GM06990 (cell line): ENCODE data around the gene NUCB2.
"Not testable (repeated sequence)": the region's sequence is repeated elsewhere in the genome, so short reads cannot be mapped to it uniquely, and the experiment has no call there.

Experiments used
- DNase-seq: peaks from one replicate; pipeline ENCODE4 v3.0.0-alpha.2; 2011; ENCODE audit not compliant: insufficient read length; ENCODE audit errors: extremely low read depth
- H3K27me3 ChIP-seq: replicated peaks from 2 replicates; pipeline ENCODE4 v1.6.0; 2011; ENCODE audit warnings: low read length; ENCODE audit not compliant: control insufficient read depth, insufficient read depth
- H3K36me3 ChIP-seq: 2 replicates; pipeline ENCODE4 v1.5.1; 2011; ENCODE audit warnings: low read length; ENCODE audit not compliant: control insufficient read depth, insufficient read depth
- H3K4me3 ChIP-seq: replicated peaks from 2 replicates; pipeline ENCODE4 v1.5.1; 2011; ENCODE audit warnings: low read depth, mild to moderate bottlenecking, control low read depth, low read length
- CTCF ChIP-seq: IDR thresholded peaks from 2 replicates; pipeline ENCODE4 v1.5.1; 2011; ENCODE audit warnings: low read length, control low read depth, mild to moderate bottlenecking, inconsistent platforms; ENCODE audit not compliant: insufficient read depth, poor library complexity, severe bottlenecking

Gene NUCB2

DNA sequence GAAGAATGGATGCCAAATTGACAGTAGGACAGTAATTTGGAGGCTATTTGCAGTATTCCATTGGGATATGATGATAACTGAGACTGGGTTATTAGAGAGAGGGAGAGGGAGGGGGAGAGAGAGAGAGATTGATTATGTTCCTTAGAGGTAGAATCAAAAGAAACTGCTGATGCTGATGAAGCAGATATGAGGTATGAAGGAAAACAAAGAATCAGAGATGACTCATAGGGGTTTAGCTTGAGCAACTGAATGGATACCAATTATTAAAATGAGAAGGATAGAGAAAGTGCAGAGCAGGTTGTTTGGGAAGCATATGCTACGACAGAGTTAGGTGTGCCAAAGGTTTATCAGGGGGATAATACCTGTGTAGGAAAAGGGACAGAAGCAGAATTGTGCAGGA lies 12.8 kb upstream of the NUCB2 start:
- no peak overlapping the region for H3K4me3 ChIP-seq
- no peak for DNase-seq
- H3K36me3 ChIP-seq: no peaks in the 10 kb centered on the region
- TF ChIP-seq CTCF: no peak
- no peaks in the 10 kb centered on the region; the same call in 1 of the 2 replicates for H3K27me3 ChIP-seq

DNA sequence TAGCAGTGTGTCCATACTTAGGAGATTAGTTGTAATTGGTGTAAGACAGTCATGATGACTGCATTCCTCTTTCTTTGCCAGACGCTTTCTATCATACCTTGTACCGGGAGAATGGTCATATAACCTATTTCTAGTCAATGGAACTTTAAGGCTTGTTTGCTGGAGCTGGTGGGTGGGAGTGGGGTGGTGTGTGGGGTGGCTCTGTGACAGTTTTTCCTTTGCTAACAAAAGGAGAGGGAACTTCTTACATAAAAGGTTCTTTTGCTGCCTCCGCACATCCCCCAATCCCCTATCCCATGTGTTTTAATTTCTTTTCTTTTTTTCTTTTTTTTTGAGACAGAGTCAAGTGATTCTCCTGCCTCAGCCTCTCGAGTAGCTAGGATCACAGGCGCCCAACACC lies 9.8 kb upstream of the NUCB2 start:
- no peak for TF ChIP-seq CTCF
- H3K36me3 ChIP-seq: no peaks in the 10 kb centered on the region
- no peak for DNase-seq
- no peak overlapping the region for H3K4me3 ChIP-seq
- no peaks in the 10 kb centered on the region; the same call in 1 of the 2 replicates for H3K27me3 ChIP-seq

GRCh38 chr11:17267576-17267975 lies 9.0 kb upstream of the NUCB2 start:
- no peak for TF ChIP-seq CTCF
- no peaks in the 10 kb centered on the region; the same call in 1 of the 2 replicates for H3K27me3 ChIP-seq
- no peak overlapping the region for H3K4me3 ChIP-seq
- H3K36me3 ChIP-seq: no peaks in the 10 kb centered on the region
- DNase-seq: no peak

GRCh38 chr11:17268500-17268899 lies 8.0 kb upstream of the NUCB2 start:
- H3K27me3 ChIP-seq, H3K4me3 ChIP-seq, DNase-seq, H3K36me3 ChIP-seq: not testable (repeated sequence)

GRCh38 chr11:17268902-17269301 lies 7.6 kb upstream of the NUCB2 start:
- H3K36me3 ChIP-seq: no peaks in the 10 kb centered on the region
- H3K4me3 ChIP-seq: no peak overlapping the region
- DNase-seq: no peak
- no peak for TF ChIP-seq CTCF
- H3K27me3 ChIP-seq: no peaks in the 10 kb centered on the region; the same call in 1 of the 2 replicates

DNA sequence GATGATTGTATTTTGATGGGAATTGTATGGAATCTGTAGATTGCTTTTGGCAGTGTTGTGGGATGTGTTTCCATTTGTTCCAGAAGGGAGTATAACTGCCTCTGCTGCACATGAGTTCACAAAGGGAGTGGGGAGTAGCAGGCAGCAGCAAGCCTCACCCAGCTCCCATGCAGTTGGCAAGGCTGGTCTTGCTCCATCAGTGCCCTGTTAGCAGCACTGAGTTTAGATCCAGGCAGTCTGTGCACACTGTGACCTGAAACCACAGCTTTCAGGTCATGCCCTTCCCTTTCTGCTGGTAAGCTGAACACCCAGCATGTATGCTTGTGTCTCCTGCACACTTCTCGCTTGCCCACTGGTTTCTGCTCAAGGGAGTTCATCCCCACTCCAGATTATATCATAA lies 3.7 kb upstream of the NUCB2 start:
- no peak for TF ChIP-seq CTCF
- H3K4me3 ChIP-seq: no peak overlapping the region
- DNase-seq: no peak
- no peaks in the 10 kb centered on the region for H3K27me3 ChIP-seq
- H3K36me3 ChIP-seq: no peaks in the 10 kb centered on the region
